ENCODE results near the gene ZC3H4. TPM values are rescaled to one million over a fixed set of nuclear protein-coding genes. Genes with fewer than 3 reads are reported as not detected.

The ZC3H4 gene
- total and polyA plus RNA-seq, 4 donors: 2.9 to 11.8 (median 6.3) TPM

GRCh38 chr19:47100290-47100689 is 13.3 kb downstream of the ZC3H4 start:
- Histone ChIP-seq H3K27ac (ENCODE audit: low read depth in 1 of 2, low read length in 2 of 2) (no peak overlapping the region), H3K9ac (ENCODE audit: low read depth in 1 of 2, low read length in 2 of 2) (no peak overlapping the region), H3K9me3 (ENCODE audit: control insufficient read depth in 4 of 4, low read length in 3 of 4) (no peaks in the 10 kb centered on the region), H3K4me3 (ENCODE audit: low read depth in 1 of 3, low read length in 3 of 3) (no peak overlapping the region), H3K4me1 (ENCODE audit: control insufficient read depth in 4 of 4, insufficient read depth in 4 of 4, low read length in 3 of 4) (peaks cover 5 to 33% (median 15%) of the 10 kb centered on the region in 4 donors), H3K27me3 (ENCODE audit: control insufficient read depth in 4 of 4, insufficient read depth in 4 of 4, low read length in 3 of 4) (no peaks in the 10 kb centered on the region), H3K36me3 (ENCODE audit: control insufficient read depth in 4 of 4, insufficient read depth in 3 of 4, low read depth in 1 of 4, low read length in 3 of 4) (no peaks in the 10 kb centered on the region)
- no peak for DNase-seq (ENCODE audit: low spot score)
- 98% methylated on average over 5 of the region's 5 CpGs for WGBS
- TF ChIP-seq ZBTB33 (IDR thresholded peaks at IDR 0.05): no peak
- TF ChIP-seq GABPA (IDR thresholded peaks at IDR 0.05 in 1 of 2, conservative IDR thresholded peaks at IDR 0.05 in 1 of 2): no peak
- no peak for TF ChIP-seq RAD21 (IDR thresholded peaks at IDR 0.05)
- no peak for TF ChIP-seq SP1 (IDR thresholded peaks at IDR 0.05)
- no peak for TF ChIP-seq FOXA2 (IDR thresholded peaks at IDR 0.05)
- TF ChIP-seq JUND (IDR thresholded peaks at IDR 0.05): no peak
- TF ChIP-seq NR2F2 (IDR thresholded peaks at IDR 0.05): no peak
- TF ChIP-seq RXRA (IDR thresholded peaks at IDR 0.05): no peak
- no peak for TF ChIP-seq EGR1 (IDR thresholded peaks at IDR 0.05; ENCODE audit: low read depth in 2 of 2)
- TF ChIP-seq FOXA1 (IDR thresholded peaks at IDR 0.05): no peak
- TF ChIP-seq HNF4A (conservative IDR thresholded peaks at IDR 0.05): no peak
- TF ChIP-seq ATF3 (IDR thresholded peaks at IDR 0.05): no peak

- no peaks in the 10 kb centered on the region for H3K27me3 ChIP-seq (ENCODE audit: control insufficient read depth in 4 of 4, insufficient read depth in 4 of 4, low read length in 3 of 4)
- no peaks in the 10 kb centered on the region for H3K36me3 ChIP-seq (ENCODE audit: control insufficient read depth in 4 of 4, insufficient read depth in 3 of 4, low read depth in 1 of 4, low read length in 3 of 4)
- H3K27ac ChIP-seq (ENCODE audit: low read depth in 1 of 2, low read length in 2 of 2): no peak overlapping the region
- H3K9me3 ChIP-seq (ENCODE audit: control insufficient read depth in 4 of 4, low read length in 3 of 4): no peaks in the 10 kb centered on the region
- H3K4me3 ChIP-seq (ENCODE audit: low read depth in 1 of 3, low read length in 3 of 3): no peak overlapping the region
- H3K9ac ChIP-seq (ENCODE audit: low read depth in 1 of 2, low read length in 2 of 2): no peak overlapping the region
- TF ChIP-seq EGR1 (IDR thresholded peaks at IDR 0.05; ENCODE audit: low read depth in 2 of 2) (no peak), NR2F2 (IDR thresholded peaks at IDR 0.05) (no peak), TAF1 (conservative IDR thresholded peaks at IDR 0.05) (no peak), SP1 (IDR thresholded peaks at IDR 0.05) (no peak), RXRA (IDR thresholded peaks at IDR 0.05) (no peak)
- DNase-seq (ENCODE audit: low spot score): no peak
- 96% methylated on average over 6 of the region's 6 CpGs for WGBS
- peaks cover 7 to 32% (median 16%) of the 10 kb centered on the region in 4 donors for H3K4me1 ChIP-seq (ENCODE audit: control insufficient read depth in 4 of 4, insufficient read depth in 4 of 4, low read length in 3 of 4)
Measured at GRCh38 chr19:47099576-47100050, 14.0 kb downstream of the ZC3H4 start.

- H3K27ac ChIP-seq (ENCODE audit: low read depth in 1 of 2, low read length in 2 of 2): no peak overlapping the region
- peaks cover 0 to 10% (median 5%) of the 10 kb centered on the region in 4 donors for H3K36me3 ChIP-seq (ENCODE audit: control insufficient read depth in 4 of 4, insufficient read depth in 3 of 4, low read depth in 1 of 4, low read length in 3 of 4)
- no peaks in the 10 kb centered on the region for H3K27me3 ChIP-seq (ENCODE audit: control insufficient read depth in 4 of 4, insufficient read depth in 4 of 4, low read length in 3 of 4)
- H3K9me3 ChIP-seq (ENCODE audit: control insufficient read depth in 4 of 4, low read length in 3 of 4): no peaks in the 10 kb centered on the region
- DNase-seq (ENCODE audit: low spot score): no peak
- no peak overlapping the region for H3K9ac ChIP-seq (ENCODE audit: low read depth in 1 of 2, low read length in 2 of 2)
- peaks cover 7 to 32% (median 16%) of the 10 kb centered on the region in 4 donors for H3K4me1 ChIP-seq (ENCODE audit: control insufficient read depth in 4 of 4, insufficient read depth in 4 of 4, low read length in 3 of 4)
- no peak overlapping the region for H3K4me3 ChIP-seq (ENCODE audit: low read depth in 1 of 3, low read length in 3 of 3)
- 96% methylated on average over 6 of the region's 6 CpGs for WGBS
- no peak for TF ChIP-seq RXRA (IDR thresholded peaks at IDR 0.05)
- no peak for TF ChIP-seq JUND (IDR thresholded peaks at IDR 0.05)
- no peak for TF ChIP-seq FOXA1 (IDR thresholded peaks at IDR 0.05)
- no peak for TF ChIP-seq FOXA2 (IDR thresholded peaks at IDR 0.05)
- no peak for TF ChIP-seq NR2F2 (IDR thresholded peaks at IDR 0.05)
- no peak for TF ChIP-seq ATF3 (IDR thresholded peaks at IDR 0.05)
- no peak for TF ChIP-seq TAF1 (conservative IDR thresholded peaks at IDR 0.05)
- no peak for TF ChIP-seq REST (IDR thresholded peaks at IDR 0.05)
- no peak for TF ChIP-seq EGR1 (IDR thresholded peaks at IDR 0.05; ENCODE audit: low read depth in 2 of 2)
- no peak for TF ChIP-seq SP1 (IDR thresholded peaks at IDR 0.05)
- TF ChIP-seq CTCF (IDR thresholded peaks at IDR 0.05; ENCODE audit: low read depth, low read length, missing input control): no peak
- no peak for TF ChIP-seq YY1 (IDR thresholded peaks at IDR 0.05)
- TF ChIP-seq MAX (IDR thresholded peaks at IDR 0.05): no peak
- TF ChIP-seq HNF4G (IDR thresholded peaks at IDR 0.05): no peak
Measured at GRCh38 chr19:47098608-47099007, 15.0 kb downstream of the ZC3H4 start.

Measured in liver (tissue), 9 donors.